GM23338 (cell line): ENCODE measurements around the gene ANKRD11. TPM values are rescaled to one million over a fixed set of nuclear protein-coding genes. Genes with fewer than 3 reads are reported as not detected.

Experiments
- ATAC-seq: fragments of 200-7000 bp; cut with Tn5 transposase; 3 replicates; pipeline ENCODE4 v1.9.1; 2020
- DNase-seq: peaks from one replicate; pipeline ENCODE4 v3.0.0-alpha.2; 2015; ENCODE audit warnings: low spot score
- H2AFZ ChIP-seq: fragments of 200-600 bp; sonication (generic); 2 replicates; pipeline ENCODE4 v1.8.0; 2016; ENCODE audit warnings: antibody characterized with exemption, mild to moderate bottlenecking, moderate library complexity
- H3F3A ChIP-seq: fragments of 200-600 bp; sonication (generic); replicated peaks from 2 replicates; pipeline ENCODE4 v1.8.0; 2017; ENCODE audit warnings: antibody characterized with exemption, mixed run types, low read depth
- H3K27ac ChIP-seq: fragments of 200-600 bp; sonication (generic); 2 replicates; pipeline ENCODE4 v1.6.1; 2016; ENCODE audit warnings: low read depth
- H3K27me3 ChIP-seq: fragments of 200-600 bp; sonication (generic); 2 replicates; pipeline ENCODE4 v1.8.0; 2016; ENCODE audit warnings: mild to moderate bottlenecking, mixed run types, moderate library complexity; ENCODE audit not compliant: insufficient read depth
- H3K36me3 ChIP-seq: fragments of 200-600 bp; sonication (generic); 2 replicates; pipeline ENCODE4 v1.8.0; 2016; ENCODE audit warnings: mild to moderate bottlenecking; ENCODE audit not compliant: insufficient read depth
- H3K4me1 ChIP-seq: fragments of 200-600 bp; sonication (generic); 2 replicates; pipeline ENCODE4 v1.8.0; 2016; ENCODE audit warnings: mild to moderate bottlenecking, moderate library complexity; ENCODE audit not compliant: insufficient read depth
- H3K4me2 ChIP-seq: fragments of 200-600 bp; sonication (generic); 2 replicates; pipeline ENCODE4 v1.7.1; 2017; ENCODE audit warnings: mixed run types
- H3K4me3 ChIP-seq: fragments of 200-600 bp; sonication (generic); 2 replicates; pipeline ENCODE4 v1.6.1; 2016; ENCODE audit warnings: mixed run types
- H3K79me2 ChIP-seq: fragments of 200-600 bp; sonication (generic); replicated peaks from 2 replicates; pipeline ENCODE4 v1.8.0; 2017; ENCODE audit warnings: mild to moderate bottlenecking; ENCODE audit not compliant: insufficient read depth
- H3K9me2 ChIP-seq: fragments of 200-600 bp; sonication (generic); 2 replicates; pipeline ENCODE4 v1.8.0; 2017; ENCODE audit not compliant: insufficient read depth
- H4K20me1 ChIP-seq: fragments of 200-600 bp; sonication (generic); replicated peaks from 2 replicates; pipeline ENCODE4 v1.8.0; 2017; ENCODE audit warnings: mild to moderate bottlenecking; ENCODE audit not compliant: insufficient read depth
- H3K27ac Mint-ChIP-seq: 2 replicates; pipeline ENCODE4 v1.8.0; 2020; ENCODE audit warnings: inconsistent platforms, mild to moderate bottlenecking, moderate library complexity, mixed read lengths
- H3K27me3 Mint-ChIP-seq: 3 replicates; pipeline ENCODE4 v1.8.0; 2022; ENCODE audit warnings: low read depth, mild to moderate bottlenecking, moderate library complexity, mixed read lengths, inconsistent platforms; ENCODE audit not compliant: insufficient read depth, poor library complexity
- H3K36me3 Mint-ChIP-seq: 3 replicates; pipeline ENCODE4 v1.8.0; 2021; ENCODE audit warnings: low read depth, mild to moderate bottlenecking, inconsistent platforms, moderate library complexity, mixed read lengths
- H3K4me1 Mint-ChIP-seq: 3 replicates; pipeline ENCODE4 v1.8.0; 2020; ENCODE audit warnings: mild to moderate bottlenecking, inconsistent platforms, mixed read lengths
- H3K4me3 Mint-ChIP-seq: 3 replicates; pipeline ENCODE4 v1.8.0; 2021; ENCODE audit warnings: moderate library complexity, mild to moderate bottlenecking, inconsistent platforms, mixed read lengths
- H3K9me3 Mint-ChIP-seq: 3 replicates; pipeline ENCODE4 v1.8.0; 2020; ENCODE audit warnings: moderate library complexity, mild to moderate bottlenecking, inconsistent platforms, mixed read lengths
- CREB1 ChIP-seq: fragments of 250-450 bp; sonication (Bioruptor Pico); IDR thresholded peaks from 2 replicates; pipeline ENCODE4 v1.5.0; 2020; ENCODE audit warnings: low read depth, mild to moderate bottlenecking, moderate library complexity
- EZH2 ChIP-seq: fragments of 200-600 bp; sonication (generic); IDR thresholded peaks from one replicate; pipeline ENCODE4 v1.8.0; 2017; ENCODE audit warnings: antibody characterized with exemption, mild to moderate bottlenecking, low read depth; ENCODE audit not compliant: unreplicated experiment
- EZH2phosphoT487 ChIP-seq: fragments of 200-600 bp; sonication (generic); IDR thresholded peaks from one replicate; pipeline ENCODE4 v1.8.1; 2018; ENCODE audit warnings: antibody characterized with exemption; ENCODE audit not compliant: unreplicated experiment
- JUNB ChIP-seq: IDR thresholded peaks from one replicate; pipeline ENCODE4 v1.6.1; 2016; ENCODE audit warnings: antibody characterized with exemption; ENCODE audit not compliant: unreplicated experiment
- NANOG ChIP-seq: IDR thresholded peaks from 2 replicates; pipeline ENCODE4 v1.6.1; 2016; ENCODE audit warnings: antibody characterized with exemption, borderline replicate concordance
- POLR2AphosphoS5 ChIP-seq: IDR thresholded peaks from 2 replicates; pipeline ENCODE4 v1.6.1; 2016; ENCODE audit warnings: antibody characterized with exemption, low read depth
- STAT1 ChIP-seq: IDR thresholded peaks from one replicate; pipeline ENCODE4 v1.6.1; 2016; ENCODE audit warnings: antibody characterized with exemption; ENCODE audit not compliant: unreplicated experiment
- ZNF114 ChIP-seq: fragments of 250-450 bp; sonication (Bioruptor Pico); IDR thresholded peaks from 2 replicates; pipeline ENCODE4 v1.5.0; 2020; ENCODE audit warnings: mild to moderate bottlenecking, moderate library complexity
- ZNF331 ChIP-seq: fragments of 250-450 bp; sonication (Bioruptor Pico); IDR thresholded peaks from 2 replicates; pipeline ENCODE4 v1.5.0; 2020; ENCODE audit warnings: low read depth, mild to moderate bottlenecking, moderate library complexity
- polyA plus RNA-seq: library from polyadenylated mRNA; unstranded; fragments of >200 nt; fragmentation: Nextera tagmentation; extraction: Ambion mirVana; gene quantifications from 2 replicates; pipeline ENCODE4 v1.2.1, GENCODE V29; 2016
- total RNA-seq: library from RNA; depleted of rRNA; stranded (reverse); fragments of >200 nt; shearing (Covaris generic); gene quantifications from 2 replicates; pipeline ENCODE4 v1.2.3, GENCODE V29; 2014
- TF ChIP-seq, protein P1 (sequence below): IDR thresholded peaks from 2 replicates; pipeline ENCODE4 v1.6.1; 2016; ENCODE audit warnings: antibody characterized with exemption
- TF ChIP-seq, protein P2 (sequence below), 2 experiments: fragments of 200-600 bp in 1 of 2; sonication (generic) in 1 of 2; conservative IDR thresholded peaks; 2 replicates each; pipeline versions ENCODE4 v1.5.1 to v1.6.1; 2016 to 2017; ENCODE audit warnings: antibody characterized with exemption in 2 of 2, low read depth in 2 of 2, mild to moderate bottlenecking in 2 of 2, moderate library complexity in 1 of 2
- TF ChIP-seq, protein P3 (sequence below): IDR thresholded peaks from one replicate; pipeline ENCODE4 v1.6.1; 2018; ENCODE audit warnings: antibody characterized with exemption; ENCODE audit not compliant: unreplicated experiment

The ANKRD11 gene
- total and polyA plus RNA-seq, 2 experiments from 2014 or later, result 130 to 159 TPM

DNA sequence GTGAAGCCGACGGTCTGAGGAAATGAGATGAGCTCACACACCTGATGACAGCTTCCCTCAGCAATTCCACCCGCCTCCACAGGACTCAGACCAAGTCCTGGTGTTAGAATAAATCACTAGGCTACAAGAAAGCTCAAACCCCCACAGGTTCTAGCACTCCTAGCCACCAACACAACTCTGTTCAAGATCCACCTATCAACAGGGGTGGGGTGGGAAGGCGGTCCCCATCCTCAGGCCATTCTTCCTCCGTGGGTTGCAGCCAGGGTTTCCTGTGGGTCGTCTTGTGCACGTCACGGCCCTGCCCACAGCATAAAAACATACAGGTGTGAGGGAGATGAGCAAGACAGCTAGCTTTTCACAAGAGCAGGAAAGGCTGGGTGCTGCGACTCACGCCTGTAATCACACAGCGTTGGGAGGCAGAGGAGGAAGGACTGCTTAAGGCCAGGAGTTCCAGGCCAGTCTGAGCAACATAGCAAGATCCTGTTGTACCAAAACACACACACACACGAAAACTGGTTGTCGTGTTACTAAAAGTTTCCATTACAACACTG, 81.1 kb downstream of the ANKRD11 start (continued):
- TF ChIP-seq, protein P1, sequence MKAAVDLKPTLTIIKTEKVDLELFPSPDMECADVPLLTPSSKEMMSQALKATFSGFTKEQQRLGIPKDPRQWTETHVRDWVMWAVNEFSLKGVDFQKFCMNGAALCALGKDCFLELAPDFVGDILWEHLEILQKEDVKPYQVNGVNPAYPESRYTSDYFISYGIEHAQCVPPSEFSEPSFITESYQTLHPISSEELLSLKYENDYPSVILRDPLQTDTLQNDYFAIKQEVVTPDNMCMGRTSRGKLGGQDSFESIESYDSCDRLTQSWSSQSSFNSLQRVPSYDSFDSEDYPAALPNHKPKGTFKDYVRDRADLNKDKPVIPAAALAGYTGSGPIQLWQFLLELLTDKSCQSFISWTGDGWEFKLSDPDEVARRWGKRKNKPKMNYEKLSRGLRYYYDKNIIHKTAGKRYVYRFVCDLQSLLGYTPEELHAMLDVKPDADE, result no peak
- TF ChIP-seq, protein P2, sequence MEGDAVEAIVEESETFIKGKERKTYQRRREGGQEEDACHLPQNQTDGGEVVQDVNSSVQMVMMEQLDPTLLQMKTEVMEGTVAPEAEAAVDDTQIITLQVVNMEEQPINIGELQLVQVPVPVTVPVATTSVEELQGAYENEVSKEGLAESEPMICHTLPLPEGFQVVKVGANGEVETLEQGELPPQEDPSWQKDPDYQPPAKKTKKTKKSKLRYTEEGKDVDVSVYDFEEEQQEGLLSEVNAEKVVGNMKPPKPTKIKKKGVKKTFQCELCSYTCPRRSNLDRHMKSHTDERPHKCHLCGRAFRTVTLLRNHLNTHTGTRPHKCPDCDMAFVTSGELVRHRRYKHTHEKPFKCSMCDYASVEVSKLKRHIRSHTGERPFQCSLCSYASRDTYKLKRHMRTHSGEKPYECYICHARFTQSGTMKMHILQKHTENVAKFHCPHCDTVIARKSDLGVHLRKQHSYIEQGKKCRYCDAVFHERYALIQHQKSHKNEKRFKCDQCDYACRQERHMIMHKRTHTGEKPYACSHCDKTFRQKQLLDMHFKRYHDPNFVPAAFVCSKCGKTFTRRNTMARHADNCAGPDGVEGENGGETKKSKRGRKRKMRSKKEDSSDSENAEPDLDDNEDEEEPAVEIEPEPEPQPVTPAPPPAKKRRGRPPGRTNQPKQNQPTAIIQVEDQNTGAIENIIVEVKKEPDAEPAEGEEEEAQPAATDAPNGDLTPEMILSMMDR (conservative IDR thresholded peaks at IDR 0.05; ENCODE audit: low read depth in 2 of 2), result no peak
- TF ChIP-seq STAT1, result no peak
- no peak for TF ChIP-seq ZNF114
- no peak for TF ChIP-seq POLR2AphosphoS5
- no peak for TF ChIP-seq JUNB
- TF ChIP-seq CREB1 (CRISPR knock-in tag), result no peak
- no peak for TF ChIP-seq EZH2phosphoT487

DNA sequence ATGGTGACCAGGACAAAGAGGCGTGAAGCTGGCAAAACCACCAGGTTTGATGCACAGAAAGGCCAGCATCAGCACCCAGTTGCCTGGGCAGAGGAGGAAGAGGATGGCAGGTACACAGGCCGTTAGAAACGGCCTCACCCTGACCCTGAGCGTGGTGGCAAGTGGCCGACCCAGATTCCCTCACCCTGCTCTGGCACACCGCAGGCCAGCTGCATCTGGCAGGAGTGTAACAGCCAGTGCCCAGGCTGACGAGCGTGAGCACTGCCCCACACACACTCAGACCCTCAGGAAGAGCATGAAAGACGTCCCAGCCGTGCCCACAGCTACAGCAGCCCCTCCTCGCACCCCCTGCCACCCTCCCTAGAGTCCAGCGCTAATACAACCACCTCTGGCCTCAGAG, 82.0 kb downstream of the ANKRD11 start:
- H4K20me1 ChIP-seq, result peaks cover 94% of the 10 kb centered on the region
- TF ChIP-seq ZNF331 (CRISPR knock-in tag) (no peak), JUNB (no peak), POLR2AphosphoS5 (no peak), ZNF114 (no peak), NANOG (no peak), EZH2 (no peak), STAT1 (no peak), EZH2phosphoT487 (no peak)
- TF ChIP-seq, protein P3, sequence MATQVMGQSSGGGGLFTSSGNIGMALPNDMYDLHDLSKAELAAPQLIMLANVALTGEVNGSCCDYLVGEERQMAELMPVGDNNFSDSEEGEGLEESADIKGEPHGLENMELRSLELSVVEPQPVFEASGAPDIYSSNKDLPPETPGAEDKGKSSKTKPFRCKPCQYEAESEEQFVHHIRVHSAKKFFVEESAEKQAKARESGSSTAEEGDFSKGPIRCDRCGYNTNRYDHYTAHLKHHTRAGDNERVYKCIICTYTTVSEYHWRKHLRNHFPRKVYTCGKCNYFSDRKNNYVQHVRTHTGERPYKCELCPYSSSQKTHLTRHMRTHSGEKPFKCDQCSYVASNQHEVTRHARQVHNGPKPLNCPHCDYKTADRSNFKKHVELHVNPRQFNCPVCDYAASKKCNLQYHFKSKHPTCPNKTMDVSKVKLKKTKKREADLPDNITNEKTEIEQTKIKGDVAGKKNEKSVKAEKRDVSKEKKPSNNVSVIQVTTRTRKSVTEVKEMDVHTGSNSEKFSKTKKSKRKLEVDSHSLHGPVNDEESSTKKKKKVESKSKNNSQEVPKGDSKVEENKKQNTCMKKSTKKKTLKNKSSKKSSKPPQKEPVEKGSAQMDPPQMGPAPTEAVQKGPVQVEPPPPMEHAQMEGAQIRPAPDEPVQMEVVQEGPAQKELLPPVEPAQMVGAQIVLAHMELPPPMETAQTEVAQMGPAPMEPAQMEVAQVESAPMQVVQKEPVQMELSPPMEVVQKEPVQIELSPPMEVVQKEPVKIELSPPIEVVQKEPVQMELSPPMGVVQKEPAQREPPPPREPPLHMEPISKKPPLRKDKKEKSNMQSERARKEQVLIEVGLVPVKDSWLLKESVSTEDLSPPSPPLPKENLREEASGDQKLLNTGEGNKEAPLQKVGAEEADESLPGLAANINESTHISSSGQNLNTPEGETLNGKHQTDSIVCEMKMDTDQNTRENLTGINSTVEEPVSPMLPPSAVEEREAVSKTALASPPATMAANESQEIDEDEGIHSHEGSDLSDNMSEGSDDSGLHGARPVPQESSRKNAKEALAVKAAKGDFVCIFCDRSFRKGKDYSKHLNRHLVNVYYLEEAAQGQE, result no peak
- TF ChIP-seq, protein P2 (conservative IDR thresholded peaks at IDR 0.05; ENCODE audit: low read depth in 2 of 2), result no peak
- TF ChIP-seq, protein P1, result no peak

More for the DNA sequence above, 82.0 kb downstream of the ANKRD11 start:
- no peak overlapping the region for H3K4me3 ChIP-seq
- Mint-ChIP-seq H3K4me1 (peaks cover 86% of the 10 kb centered on the region), H3K27ac (peak overlapping the region; percentile 72; the same call in 1 of the 2 replicates), H3K9me3 (no peaks in the 10 kb centered on the region), H3K4me3 (no peak overlapping the region), H3K36me3 (peaks cover 3% of the 10 kb centered on the region; the same call in 2 of the 3 replicates), H3K27me3 (peaks cover 29% of the 10 kb centered on the region)
- peaks cover 95% of the 10 kb centered on the region for H3K79me2 ChIP-seq
- no peaks in the 10 kb centered on the region for H3K36me3 ChIP-seq
- no peak overlapping the region for H2AFZ ChIP-seq
- H3K27me3 ChIP-seq, result no peaks in the 10 kb centered on the region
- no peak for ATAC-seq
- H3K4me1 ChIP-seq, result peaks cover 76% of the 10 kb centered on the region
- 0 out of 2 replicates have a peak overlapping the region, but pooled peaks have one; percentile 70 for H3K4me2 ChIP-seq
- peak overlapping the region; percentile 87 for H3K27ac ChIP-seq
- H3K9me2 ChIP-seq, result no peaks in the 10 kb centered on the region
- H3F3A ChIP-seq, result no peaks in the 10 kb centered on the region; the same call in 1 of the 2 replicates
- DNase-seq, result no peak
